IMR-90 (cell line): ENCODE measurements around the gene CST1.

ENCODE experiments used
- MAZ ChIP-seq: IDR thresholded peaks from 2 replicates; pipeline ENCODE4 v1.6.1; 2012; ENCODE audit warnings: low read depth, mild to moderate bottlenecking, low read length, improper control_type of control experiment, moderate library complexity, borderline replicate concordance
- POLR2A ChIP-seq: IDR thresholded peaks from 2 replicates; pipeline ENCODE4 v1.6.1; 2012; ENCODE audit warnings: mild to moderate bottlenecking, low read depth, low read length
- RFX5 ChIP-seq: IDR thresholded peaks from 2 replicates; pipeline ENCODE4 v1.8.0; 2012; ENCODE audit warnings: low read depth, mild to moderate bottlenecking, low read length, moderate library complexity

DNA sequence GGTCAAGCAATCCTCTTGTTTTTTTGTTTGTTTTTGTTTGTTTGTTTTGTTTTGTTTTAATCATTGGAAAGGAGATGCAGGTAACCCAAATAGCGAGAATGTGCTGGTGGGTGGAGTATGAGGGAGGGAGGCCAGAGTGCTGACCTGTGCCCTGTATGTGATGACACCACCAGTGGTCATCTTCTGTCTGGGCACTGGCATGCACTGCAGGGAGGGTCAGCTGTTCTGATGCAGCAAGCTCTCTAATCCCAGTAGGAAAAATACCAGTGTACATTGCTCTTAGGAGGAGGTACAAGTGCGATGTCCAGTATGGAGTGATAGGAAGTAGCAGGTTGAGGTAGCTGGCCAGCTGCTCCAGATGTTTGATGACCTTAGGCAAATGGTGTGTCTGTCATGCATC, 2.9 kb upstream of the CST1 start:
- TF ChIP-seq RFX5 (no peak), MAZ (no peak), POLR2A (no peak)
